Measurements from ENCODE around the gene SEZ6L.

The SEZ6L gene

DNA sequence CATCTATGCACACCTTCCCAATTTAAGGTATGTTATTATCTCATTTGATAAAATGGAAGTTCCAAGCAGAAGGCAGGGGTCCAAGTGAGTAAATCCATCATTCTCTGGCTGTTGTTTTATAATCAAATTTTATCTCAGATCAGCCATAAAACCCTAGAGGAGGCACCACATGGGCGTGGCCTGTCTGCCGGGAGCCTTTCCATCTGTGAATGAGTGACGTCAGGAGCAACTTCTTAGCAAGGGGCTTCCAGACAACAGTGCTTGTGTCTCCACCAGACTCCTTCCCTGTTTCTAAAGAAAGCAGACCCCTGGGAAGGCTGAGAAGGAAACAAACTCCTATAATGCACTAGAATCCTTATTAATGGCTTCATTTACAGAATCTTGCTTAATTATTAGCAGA lies 13.5 kb downstream of the SEZ6L start:
- DNase-seq, result no peak

DNA sequence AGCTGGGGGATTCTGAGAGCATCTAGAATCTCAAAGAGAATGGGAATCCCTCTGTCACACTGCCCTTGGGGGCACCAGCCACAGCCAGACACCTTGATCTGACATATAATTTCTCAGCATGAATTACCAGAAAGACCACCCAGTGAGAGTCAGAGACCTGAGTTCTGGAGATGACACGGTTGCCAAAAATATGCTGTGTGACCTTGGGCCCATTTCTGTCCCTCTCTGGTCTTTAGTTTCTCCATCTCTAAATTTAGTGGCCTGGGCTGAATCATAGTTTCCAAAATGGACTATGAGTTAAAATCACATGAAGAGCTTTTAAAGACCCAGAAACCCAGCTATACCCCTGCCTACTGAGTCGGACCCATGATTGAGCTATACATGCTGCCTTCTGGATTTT lies 15.9 kb downstream of the SEZ6L start:
- DNase-seq, result no peak

DNA sequence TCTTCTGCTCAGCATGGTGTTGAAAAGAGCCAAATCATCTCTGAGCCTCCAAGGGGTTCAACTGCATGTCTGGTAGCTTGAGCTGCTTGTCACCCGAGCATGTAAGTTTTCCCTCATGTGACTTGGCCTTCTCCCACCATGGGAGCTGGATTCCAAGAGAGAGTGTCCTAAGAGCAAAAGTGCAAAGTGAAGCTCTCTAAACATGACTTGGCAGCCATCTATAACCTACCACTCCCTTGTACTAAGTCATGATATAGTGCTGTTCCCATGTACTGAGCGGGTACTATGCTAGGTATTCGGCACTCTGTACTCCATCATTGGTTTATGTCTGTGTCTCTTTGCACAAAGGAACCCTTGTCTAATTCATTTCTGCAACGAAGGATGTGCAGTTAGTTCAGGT lies 19.1 kb downstream of the SEZ6L start:
- no peak for DNase-seq

DNA sequence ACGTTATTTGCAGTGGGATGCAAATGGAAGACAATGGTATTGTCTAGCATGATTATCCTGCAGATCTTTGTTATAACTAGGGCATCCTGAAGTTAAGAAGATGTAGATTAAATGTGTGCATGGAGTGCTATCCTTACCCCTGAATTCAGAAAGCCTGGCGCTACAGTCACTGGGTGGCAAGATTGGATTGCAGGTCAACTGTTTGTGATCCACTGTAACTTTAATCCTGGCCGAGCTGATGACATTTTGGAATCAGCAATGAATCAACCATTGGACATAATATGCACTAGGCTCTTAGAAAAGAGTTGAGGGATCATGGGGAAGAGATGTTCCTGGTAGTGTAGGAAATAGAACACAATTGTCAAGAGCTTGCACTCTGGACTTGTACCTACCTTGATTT lies 25.1 kb downstream of the SEZ6L start:
- DNase-seq, result no peak

DNA sequence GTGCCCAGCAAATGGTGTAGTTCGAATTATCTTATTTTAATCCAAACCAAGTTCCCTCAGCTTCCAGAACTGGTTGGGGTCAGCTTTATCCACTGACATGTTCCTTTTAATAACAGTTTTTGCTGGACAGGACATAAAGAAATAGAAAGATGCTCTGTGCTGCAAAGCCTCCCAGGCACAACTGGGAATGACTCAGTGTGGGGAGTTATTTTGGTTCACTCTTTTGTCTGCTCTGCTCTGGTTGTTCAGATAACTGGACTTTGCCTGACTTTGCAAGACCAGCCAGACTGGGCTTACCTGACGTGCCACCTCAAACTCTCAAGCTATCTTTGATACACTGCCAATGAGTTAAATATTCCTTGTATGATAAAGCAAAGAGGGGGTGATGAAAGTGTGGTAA lies 25.6 kb downstream of the SEZ6L start:
- no peak for DNase-seq

DNA sequence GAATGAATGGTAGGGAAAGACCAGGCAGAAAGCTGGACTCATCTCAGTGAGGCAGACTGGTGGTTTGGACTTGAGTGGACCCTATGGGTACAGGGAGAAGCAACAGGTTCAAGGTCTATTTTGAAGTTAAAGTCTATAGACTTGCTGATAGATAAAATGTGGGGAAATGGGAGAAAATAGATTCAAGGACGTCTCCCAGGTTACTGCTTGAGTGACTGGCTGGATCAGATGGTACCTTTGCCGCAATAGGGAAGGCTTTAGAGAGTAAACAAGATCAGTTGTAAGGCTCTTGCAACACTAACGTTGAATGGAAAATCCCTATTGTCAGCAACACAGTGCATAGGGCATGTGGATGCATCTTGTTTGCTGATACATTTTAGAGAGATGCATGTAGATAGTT lies 27.4 kb downstream of the SEZ6L start:
- DNase-seq, result no peak

DNA sequence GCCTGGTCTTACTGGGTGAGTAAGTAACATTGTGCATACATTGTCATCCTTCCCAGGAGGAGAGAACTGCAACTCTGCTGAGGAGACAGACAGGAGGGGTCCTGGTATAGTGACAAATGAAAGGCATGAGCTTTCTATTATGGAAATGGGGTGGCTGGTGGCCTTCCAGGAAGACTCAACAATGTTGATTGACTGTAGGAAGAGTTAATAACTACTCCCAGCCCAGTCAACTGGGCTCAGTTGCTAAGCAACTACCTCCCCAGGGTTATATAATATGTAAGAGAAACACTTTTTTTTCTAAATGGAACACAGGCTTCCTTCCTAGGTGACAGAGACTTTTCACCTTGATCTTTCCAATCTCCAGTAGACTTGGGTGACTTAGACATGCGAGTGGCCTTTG lies 28.2 kb downstream of the SEZ6L start:
- DNase-seq, result no peak

DNA sequence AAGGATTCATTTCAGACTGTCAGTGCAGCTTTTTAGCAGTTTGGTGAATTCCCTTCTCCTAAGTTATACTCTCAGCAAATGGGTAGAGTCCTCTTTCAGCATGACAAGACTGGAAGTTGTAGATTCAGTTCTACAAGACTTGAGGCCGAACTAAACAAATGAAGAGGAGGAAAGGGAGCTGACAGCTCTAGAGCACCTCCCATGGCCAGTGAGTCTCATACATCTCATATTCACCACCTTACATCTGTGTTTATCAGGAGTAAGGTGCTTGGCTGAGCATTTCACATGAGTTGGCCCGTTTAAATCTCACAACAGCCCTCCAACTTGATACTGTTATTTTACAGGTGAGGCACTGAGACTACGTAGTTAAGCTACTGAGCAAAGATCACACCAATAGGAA lies 30.4 kb downstream of the SEZ6L start:
- DNase-seq, result no peak

- DNase-seq, result no peak
Measured at GRCh38 chr22:26202280-26202924, 33.1 kb downstream of the SEZ6L start.

DNA sequence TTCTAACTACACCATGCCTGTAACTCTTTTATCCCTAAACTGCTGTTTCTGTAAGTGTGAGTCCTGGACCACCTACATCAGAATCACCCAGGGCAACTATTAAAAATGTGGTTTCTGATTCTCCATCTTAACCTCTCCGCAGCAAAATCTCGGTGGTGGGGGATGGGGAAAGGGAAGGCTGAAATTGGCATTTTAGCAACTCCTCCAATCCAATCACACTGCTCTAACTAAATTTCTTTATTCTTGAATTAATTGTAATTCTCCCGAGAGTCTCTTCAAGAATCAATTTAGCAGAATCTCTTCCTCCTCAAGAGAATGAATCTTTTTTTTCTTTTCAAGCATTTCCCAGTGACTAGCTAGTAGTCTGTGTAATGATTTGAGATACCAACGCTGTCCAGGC lies 36.2 kb downstream of the SEZ6L start:
- DNase-seq, result no peak

DNA sequence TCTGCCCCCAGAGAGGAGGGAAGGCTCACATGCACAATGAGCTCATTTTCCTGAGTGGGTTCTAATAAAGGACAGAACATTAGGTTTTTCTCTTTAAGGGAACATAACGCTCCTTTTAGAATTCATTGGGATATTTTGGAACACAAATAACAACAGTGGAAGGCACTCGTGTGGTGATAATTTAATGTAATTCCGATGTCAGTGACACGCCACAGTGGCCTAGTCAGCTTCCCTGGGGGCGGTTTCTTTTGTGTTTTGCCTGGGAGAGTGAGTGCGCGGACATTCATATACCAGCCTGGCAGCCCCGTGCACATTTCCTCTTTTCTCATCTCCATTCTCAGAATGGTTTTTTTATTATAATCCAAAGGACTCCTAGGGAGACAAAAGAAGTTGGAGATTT lies 41.1 kb downstream of the SEZ6L start:
- no peak for DNase-seq

- DNase-seq, result no peak
Measured at GRCh38 chr22:26213826-26214225, 44.6 kb downstream of the SEZ6L start.

DNA sequence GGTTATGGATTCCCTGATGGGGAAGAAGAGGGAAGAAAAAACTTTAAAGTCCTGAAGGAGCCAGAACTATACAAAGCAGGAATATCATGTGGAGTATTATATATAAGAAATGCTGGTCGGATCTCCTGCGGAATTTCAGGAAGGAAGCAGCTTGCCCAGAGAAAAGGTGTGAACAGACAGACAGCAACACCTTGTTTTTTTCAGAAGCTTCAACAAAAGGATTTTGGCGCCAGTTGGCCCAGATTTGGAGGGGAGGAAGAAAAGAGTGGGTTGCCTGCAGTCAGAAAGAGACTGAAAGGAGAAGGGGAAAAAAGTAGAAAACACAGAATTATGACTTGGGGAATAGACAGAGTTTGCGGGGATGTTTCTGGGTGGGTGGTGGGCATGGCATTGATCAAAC lies 45.2 kb downstream of the SEZ6L start:
- no peak for DNase-seq

DNA sequence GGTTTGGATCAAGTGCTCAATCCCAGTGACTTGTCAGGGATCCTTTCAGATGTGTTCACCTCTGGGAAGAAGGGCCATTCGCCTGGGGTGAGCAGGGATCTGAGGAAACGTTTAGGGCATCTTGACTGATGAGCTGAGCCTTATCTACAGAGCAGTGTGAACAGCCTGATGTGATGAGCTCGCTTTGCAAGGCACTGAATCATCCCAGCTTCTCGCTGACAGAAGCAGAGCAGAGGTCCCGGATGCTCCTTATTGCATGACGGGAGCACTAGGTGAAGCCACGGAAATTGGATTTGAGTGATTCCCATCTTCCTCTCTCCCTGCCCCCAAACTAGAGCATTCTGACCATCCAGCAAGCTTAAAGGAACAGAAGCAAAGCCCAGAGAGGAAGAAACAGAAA lies 46.5 kb downstream of the SEZ6L start:
- no peak for DNase-seq

DNA sequence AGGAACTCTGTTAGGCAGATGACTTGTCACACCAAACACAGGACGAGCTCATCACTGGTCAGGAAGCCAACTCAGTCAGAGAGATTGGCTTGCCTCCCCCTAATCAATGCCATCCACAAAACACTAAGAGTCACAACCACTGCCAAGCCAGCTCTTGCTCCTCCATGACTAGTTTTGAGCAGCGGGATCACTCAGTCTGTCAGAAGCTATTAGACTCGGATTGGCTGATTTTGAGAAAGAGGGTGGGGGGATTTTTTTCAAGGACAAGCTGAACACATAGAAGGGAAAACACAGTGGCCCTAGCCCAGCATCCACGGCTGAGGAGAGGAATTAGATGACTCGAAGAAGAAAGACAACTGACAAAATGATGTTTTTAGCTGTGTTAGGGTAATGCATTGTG lies 55.9 kb downstream of the SEZ6L start:
- no peak for DNase-seq

GRCh38 chr22:26226538-26227297 lies 57.5 kb downstream of the SEZ6L start:
- DNase-seq, result no peak

DNA sequence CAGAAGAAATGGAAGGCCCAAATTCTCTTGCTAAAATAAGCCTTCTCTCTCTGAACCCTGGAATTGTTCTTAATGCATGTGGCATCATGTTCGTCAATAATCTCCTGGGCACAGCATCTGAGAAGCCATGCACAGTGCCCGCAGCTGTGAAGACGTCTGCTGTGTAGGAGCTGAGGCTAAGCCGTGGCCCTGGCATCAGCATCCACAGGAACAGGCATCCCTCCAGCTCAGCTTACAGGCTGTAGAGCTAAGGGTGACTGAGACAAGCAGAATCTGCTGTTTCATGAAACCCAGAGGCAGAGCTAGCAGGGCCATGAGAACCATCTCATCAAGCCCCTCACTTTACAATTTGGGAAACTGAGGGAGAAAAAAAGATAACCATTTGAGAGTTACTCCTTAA lies 60.6 kb downstream of the SEZ6L start:
- no peak for DNase-seq

GRCh38 chr22:26234296-26234695 lies 65.0 kb downstream of the SEZ6L start:
- DNase-seq, result no peak

DNA sequence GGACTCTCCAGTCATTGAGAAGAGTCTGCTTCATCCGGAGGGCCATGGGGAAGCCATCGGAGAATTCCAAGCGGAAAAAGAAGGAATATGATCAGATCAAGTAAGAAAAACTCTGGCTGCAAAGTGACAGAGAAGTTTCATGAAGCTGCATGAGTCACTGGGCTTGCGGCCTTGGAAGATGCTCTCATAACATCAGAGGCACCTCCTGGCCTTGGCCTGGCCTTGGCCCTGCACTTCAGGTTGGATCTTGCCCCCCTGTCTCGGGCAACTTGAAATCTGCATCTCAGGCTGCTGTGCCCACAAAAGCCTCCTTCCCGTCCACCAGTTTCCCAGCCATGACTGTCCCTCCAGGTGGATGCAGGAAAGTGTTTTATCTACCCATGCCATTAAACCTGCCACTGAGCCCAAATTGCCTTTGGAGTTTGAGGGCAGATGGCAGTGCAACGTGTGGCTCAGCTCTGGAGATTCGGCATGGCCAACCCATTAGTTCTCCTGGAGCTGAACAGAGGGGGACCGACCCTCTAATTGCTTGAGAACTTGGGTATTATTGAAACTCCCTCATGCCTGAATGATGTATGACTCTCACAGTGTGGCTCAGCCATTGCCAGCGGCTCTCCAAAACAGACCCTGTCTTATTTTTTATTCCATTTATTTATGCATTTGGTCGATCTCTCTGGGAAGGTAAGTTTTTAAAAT lies 66.7 kb downstream of the SEZ6L start:
- DNase-seq, result no peak

GRCh38 chr22:26236991-26237390 lies 67.7 kb downstream of the SEZ6L start:
- no peak for DNase-seq

- no peak for DNase-seq
Measured at GRCh38 chr22:26238596-26238995, 69.3 kb downstream of the SEZ6L start.

DNA sequence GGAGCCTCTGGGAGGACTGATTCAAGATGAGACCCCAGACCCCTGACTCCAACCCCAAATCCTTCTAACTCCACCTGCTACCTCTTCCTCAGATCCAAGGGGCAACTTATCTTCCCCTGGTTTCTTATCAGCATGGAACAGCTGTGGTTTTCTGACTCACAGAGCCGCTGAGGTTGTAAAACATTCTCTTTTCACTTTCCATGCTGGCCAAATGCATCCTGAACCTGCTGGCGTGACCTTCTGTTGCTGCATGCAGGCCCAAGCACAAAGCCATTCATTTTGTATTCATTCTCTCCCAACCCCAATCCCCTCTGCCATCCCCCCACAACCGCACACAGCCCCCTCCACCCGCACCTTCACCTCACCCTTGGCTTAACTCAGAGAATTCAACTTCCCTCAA lies 70.3 kb downstream of the SEZ6L start:
- no peak for DNase-seq

DNA sequence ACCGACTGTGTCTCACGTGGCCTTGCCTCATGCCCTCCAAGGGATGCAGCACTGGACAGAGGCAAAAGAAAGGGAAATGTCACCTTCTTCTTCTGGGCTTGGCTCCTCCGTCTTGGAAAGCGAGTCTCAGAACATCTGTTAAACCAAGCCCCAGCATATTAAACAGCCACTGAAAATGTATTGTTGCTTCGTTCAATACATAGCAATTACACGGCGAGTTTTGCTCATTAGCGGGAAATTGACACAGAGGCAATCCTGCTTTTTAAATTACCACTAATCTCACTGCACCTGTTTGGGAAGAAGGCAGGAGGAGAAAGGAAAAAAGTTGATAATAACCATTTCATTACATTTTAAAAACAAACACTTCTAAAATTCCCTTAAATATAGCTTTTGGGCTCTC lies 72.1 kb downstream of the SEZ6L start:
- no peak for DNase-seq

DNA sequence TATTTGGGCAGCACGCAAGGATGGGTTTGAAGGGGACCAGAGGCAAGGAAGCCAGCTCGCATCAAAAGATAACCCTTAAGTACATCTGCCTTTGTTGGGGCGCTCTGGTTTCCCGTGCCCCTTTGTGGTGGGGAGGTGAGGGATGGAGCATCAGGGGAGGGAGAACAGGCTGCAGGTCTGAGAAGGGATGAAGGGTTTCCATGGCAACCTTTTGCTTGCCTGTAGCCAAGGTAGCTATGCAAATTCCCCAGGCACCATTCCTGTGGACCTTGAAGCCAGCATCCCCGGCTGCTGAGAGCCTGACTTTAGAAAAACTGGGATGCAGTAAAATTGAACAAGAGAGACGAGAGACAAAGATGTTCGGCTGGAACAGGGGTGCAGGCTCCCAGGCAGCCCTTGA lies 75.7 kb downstream of the SEZ6L start:
- DNase-seq, result no peak

Measured in MV-4-11 (cell line).